Small intestine (tissue), 7 donors: Measurements from ENCODE around the gene GNAI3. TPM values are rescaled to one million over a fixed set of nuclear protein-coding genes. Genes with fewer than 3 reads are reported as not detected.

Source experiments
- DNase-seq, 2 donors: peaks; one replicate each; pipeline versions ENCODE4 v3.0.0 to v3.0.0-alpha.2; 2013
- FAIRE-seq: peaks from 2 replicates; lab custom pipeline; 2012; peaks lifted over from hg19 to GRCh38; lab: Jason Lieb, UNC
- H3K27ac ChIP-seq, 3 donors: one replicate each; pipeline ENCODE4 v1.5.1; 2013; ENCODE audit warnings: low read length in 2 of 3, mild to moderate bottlenecking in 2 of 3, control low read depth in 1 of 3, inconsistent platforms in 1 of 3, low read depth in 1 of 3, moderate library complexity in 1 of 3
- H3K27me3 ChIP-seq, 3 donors: one replicate each; pipeline ENCODE4 v1.6.1; 2013; ENCODE audit warnings: low read length in 3 of 3, inconsistent platforms in 1 of 3; ENCODE audit not compliant: control insufficient read depth in 3 of 3, insufficient read depth in 3 of 3
- H3K36me3 ChIP-seq, 3 donors: one replicate each; pipeline ENCODE4 v1.6.1; 2013; ENCODE audit warnings: low read length in 3 of 3, inconsistent platforms in 1 of 3, low read depth in 1 of 3, mild to moderate bottlenecking in 1 of 3, moderate library complexity in 1 of 3; ENCODE audit not compliant: control insufficient read depth in 3 of 3, insufficient read depth in 2 of 3
- H3K4me1 ChIP-seq, 3 donors: one replicate each; pipeline ENCODE4 v1.6.1; 2013; ENCODE audit warnings: low read length in 2 of 3, inconsistent platforms in 1 of 3, low read depth in 1 of 3, mild to moderate bottlenecking in 1 of 3, moderate library complexity in 1 of 3; ENCODE audit not compliant: control insufficient read depth in 3 of 3, insufficient read depth in 2 of 3
- H3K4me3 ChIP-seq, 3 donors: one replicate each; pipeline ENCODE4 v1.5.1; 2013; ENCODE audit warnings: low read length in 3 of 3, control low read depth in 1 of 3, inconsistent platforms in 1 of 3, low read depth in 1 of 3, mild to moderate bottlenecking in 1 of 3, moderate library complexity in 1 of 3
- H3K9me3 ChIP-seq, 2 donors: one replicate each; pipeline ENCODE4 v1.6.1; 2013; ENCODE audit warnings: low read depth in 1 of 2, low read length in 1 of 2; ENCODE audit not compliant: control insufficient read depth in 2 of 2, insufficient read depth in 1 of 2
- WGBS, 3 donors: extraction: QIAGEN DNeasy Blood & Tissue Kit; methylation state at CpG; one replicate each; pipeline ENCODE4 v1.1.7; 2013; 5-methylcytosine and 5-hydroxymethylcytosine counted together
- polyA plus RNA-seq, 4 donors: library from polyadenylated mRNA; stranded (reverse) in 3 of 4; unstranded in 1 of 4; fragments of 200-250 nt in 3 of 4; fragments of 120-200 nt in 1 of 4; gene quantifications; one replicate each; pipeline versions ENCODE4 v1.2.1 to v1.2.3, GENCODE V29; 2013
- donor health status: healthy with polysubstance abuse.
- donor health status: control.
- donor health status: control.
- donor health status: Bipolar disorder and iron deficiency.
- donor health status: healthy.

The GNAI3 gene
- polyA plus RNA-seq, 4 donors = 3.0 to 7.4 (median 4.1) TPM

DNA sequence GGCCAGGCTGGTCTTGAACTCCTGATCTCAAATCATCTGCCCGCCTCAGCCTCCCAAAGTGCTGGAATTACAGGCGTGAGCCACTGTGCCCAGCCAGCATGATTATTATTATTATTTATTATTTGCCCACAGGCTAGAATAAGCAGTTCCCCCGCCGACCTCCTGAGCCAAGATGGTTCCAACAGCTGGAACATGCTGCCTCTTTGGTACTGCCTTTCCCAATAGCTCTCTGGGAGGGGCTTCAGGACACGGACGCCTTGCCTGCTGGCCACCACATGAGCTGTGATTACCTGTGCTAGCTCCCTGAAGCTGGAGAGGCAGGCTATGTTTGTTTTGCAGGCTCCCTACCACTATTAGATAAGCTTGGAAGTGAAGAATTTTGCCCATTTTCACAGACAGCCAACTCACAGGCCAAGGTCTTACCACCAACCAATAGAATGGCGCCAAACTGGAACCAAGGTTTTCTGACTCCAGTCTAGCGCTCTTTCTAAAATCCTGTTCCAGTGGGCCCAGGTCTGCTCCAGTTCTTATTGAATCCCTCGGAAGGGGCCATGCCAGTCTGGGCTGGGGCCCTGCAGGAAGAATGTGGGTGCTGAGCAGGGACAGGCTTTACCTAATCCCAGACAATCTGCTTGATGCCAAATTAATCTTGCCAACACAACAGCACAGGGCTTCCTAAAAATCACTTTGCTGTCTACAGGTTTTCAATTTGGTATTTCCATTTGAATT, 10.8 kb upstream of the GNAI3 start:
- Histone ChIP-seq H3K27me3 (no peaks in the 10 kb centered on the region), H3K27ac (no peak overlapping the region), H3K4me3 (no peak overlapping the region), H3K4me1 (peaks cover 0 to 2% (median 0%) of the 10 kb centered on the region in 3 donors), H3K9me3 (no peaks in the 10 kb centered on the region), H3K36me3 (no peaks in the 10 kb centered on the region)
- WGBS, 3 donors = 87 to 95% (median 91%) methylated on average over 9 of the region's 9 CpGs
- DNase-seq (no peak), FAIRE-seq (no peak)

DNA sequence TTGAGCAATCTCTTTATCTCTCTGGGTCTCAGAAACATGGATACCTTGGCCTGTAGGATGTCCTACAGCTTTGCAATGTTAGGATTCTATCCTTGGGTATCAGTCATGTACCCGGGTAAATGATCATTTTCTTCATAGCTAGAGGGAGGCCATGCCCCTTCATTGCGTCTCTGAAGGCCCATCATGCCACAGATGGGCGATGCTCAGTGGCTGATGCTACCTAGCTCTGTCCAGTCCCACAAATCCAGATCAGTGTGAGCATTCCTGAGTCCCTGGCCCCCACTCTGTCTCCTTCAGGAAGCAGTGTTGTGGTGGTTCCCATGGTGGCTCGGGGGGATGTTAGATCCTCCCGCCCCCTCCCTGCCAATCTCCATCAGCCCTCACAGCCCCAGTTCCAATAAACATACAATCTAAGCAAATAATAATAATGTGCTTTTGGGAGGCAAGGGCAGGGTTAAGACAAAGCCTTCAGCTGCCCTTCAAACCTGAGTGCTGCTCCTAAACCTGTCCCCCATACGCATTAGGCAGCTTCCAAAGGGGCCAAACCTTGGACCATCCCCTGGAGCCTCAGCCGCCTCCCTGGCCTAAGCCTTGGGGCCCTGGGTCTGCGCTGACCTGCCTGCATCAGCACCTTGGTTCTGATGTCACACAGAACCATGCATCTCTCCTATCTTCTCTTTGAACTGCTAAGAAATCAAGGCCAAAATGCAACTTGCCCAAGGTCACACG, 9.4 kb upstream of the GNAI3 start:
- no peak for FAIRE-seq
- WGBS, 3 donors = 90 to 93% (median 92%) methylated on average over 9 of the region's 9 CpGs
- no peaks in the 10 kb centered on the region for H3K4me1 ChIP-seq
- no peaks in the 10 kb centered on the region for H3K27me3 ChIP-seq
- H3K9me3 ChIP-seq = no peaks in the 10 kb centered on the region
- H3K4me3 ChIP-seq = no peak overlapping the region
- DNase-seq = no peak
- no peak overlapping the region for H3K27ac ChIP-seq
- no peaks in the 10 kb centered on the region for H3K36me3 ChIP-seq

DNA sequence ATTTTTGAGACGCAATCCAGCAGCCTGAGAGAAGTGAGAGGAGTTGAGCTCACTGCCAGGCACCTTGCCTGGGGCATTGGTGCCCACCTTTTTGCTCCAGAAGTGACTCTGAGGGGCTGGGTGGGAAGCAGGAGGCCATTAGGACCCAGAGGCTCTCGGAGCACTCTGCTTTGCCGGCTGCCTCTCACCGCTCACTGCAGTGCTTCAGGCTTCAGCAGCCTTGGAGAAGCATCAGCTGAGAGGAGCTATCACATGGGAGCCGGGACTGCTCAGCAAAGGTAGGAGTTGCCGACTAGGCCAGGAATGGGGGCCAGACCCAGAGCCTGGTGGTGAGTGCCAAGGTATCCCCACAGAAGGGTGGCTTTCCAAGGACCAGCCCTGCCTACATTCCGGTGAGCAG, 8.7 kb upstream of the GNAI3 start, which contains the start of gene GPR61:
GPR61 (plus strand) TSS at position 197 of the 400 bp plus-strand sequence. CDS start 3,151 bp downstream, outside the sequence.
- Histone ChIP-seq H3K27ac (no peak within 1 kb of the TSS), H3K36me3 (no peaks in the 10 kb centered on the region), H3K9me3 (no peaks in the 10 kb centered on the region), H3K27me3 (no peaks in the 10 kb centered on the region), H3K4me1 (no peaks in the 10 kb centered on the region), H3K4me3 (no peak within 1 kb of the TSS)
- no peak for DNase-seq
- FAIRE-seq = no peak
- WGBS, 3 donors = 59 to 70% (median 64%) methylated on average over 7 of the region's 7 CpGs

DNA sequence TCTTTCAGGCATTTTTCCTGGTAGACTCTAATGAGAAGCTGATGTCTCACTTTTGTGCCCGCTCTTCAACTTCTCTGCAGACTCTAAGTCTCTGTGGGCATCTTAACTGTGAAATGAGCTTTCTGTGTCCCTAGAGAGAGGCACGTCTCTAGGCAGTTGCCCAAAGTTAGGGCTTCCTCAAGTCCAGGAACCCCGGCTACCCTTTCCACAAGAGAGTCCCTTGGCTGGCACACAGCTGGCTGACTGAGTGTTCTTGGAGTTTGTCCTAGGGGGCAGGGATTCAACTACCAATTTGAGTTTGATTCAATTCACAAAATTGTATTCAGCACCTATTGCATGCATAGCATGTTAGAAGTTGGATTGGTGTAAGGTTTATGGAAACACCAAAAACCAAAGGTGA, 7.3 kb upstream of the GNAI3 start:
- Histone ChIP-seq H3K9me3 (no peaks in the 10 kb centered on the region), H3K27me3 (no peaks in the 10 kb centered on the region), H3K27ac (no peak overlapping the region), H3K36me3 (no peaks in the 10 kb centered on the region), H3K4me1 (no peaks in the 10 kb centered on the region), H3K4me3 (no peak overlapping the region)
- FAIRE-seq (no peak), DNase-seq (no peak)
- 79 to 80% (median 79%) methylated on average over 3 of the region's 3 CpGs for whole genome bisulfite sequencing, 3 donors

DNA sequence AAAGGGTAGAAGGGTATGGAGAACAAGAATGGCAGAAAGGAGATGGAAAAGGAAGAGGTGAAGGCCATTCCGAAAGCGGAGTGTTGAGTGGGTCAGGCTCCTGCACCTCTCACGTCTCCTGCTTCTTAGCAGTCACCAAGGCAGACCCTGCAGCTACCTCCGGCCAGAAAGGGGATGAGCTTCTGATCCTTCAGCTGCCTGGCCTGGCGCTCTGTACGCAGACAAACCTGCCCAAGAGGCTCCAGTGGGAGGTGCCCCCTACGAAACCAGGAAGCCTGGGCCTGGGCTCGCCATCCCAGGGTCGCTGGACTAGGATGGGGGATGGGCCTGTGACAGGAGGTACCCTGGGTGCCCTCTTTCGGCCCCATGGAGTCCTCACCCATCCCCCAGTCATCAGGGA, 5.8 kb upstream of the GNAI3 start:
- Histone ChIP-seq H3K4me1 (peaks cover 0 to 11% (median 0%) of the 10 kb centered on the region in 3 donors), H3K36me3 (no peaks in the 10 kb centered on the region), H3K27ac (no peak overlapping the region), H3K4me3 (no peak overlapping the region), H3K27me3 (no peaks in the 10 kb centered on the region), H3K9me3 (no peaks in the 10 kb centered on the region)
- DNase-seq (no peak), FAIRE-seq (no peak)
- 86 to 94% (median 87%) methylated on average over 9 to 10 of the region's 10 CpGs for WGBS, 3 donors

DNA sequence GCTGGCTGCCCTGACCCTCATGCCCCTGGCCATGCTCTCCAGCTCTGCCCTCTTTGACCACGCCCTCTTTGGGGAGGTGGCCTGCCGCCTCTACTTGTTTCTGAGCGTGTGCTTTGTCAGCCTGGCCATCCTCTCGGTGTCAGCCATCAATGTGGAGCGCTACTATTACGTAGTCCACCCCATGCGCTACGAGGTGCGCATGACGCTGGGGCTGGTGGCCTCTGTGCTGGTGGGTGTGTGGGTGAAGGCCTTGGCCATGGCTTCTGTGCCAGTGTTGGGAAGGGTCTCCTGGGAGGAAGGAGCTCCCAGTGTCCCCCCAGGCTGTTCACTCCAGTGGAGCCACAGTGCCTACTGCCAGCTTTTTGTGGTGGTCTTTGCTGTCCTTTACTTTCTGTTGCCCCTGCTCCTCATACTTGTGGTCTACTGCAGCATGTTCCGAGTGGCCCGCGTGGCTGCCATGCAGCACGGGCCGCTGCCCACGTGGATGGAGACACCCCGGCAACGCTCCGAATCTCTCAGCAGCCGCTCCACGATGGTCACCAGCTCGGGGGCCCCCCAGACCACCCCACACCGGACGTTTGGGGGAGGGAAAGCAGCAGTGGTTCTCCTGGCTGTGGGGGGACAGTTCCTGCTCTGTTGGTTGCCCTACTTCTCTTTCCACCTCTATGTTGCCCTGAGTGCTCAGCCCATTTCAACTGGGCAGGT, 5.0 kb upstream of the GNAI3 start:
- 85 to 91% (median 89%) methylated on average over 24 of the region's 24 CpGs for WGBS, 3 donors
- no peaks in the 10 kb centered on the region for H3K9me3 ChIP-seq
- DNase-seq (no peak), FAIRE-seq (no peak)
- peaks cover 0 to 11% (median 0%) of the 10 kb centered on the region in 3 donors for H3K4me1 ChIP-seq
- no peaks in the 10 kb centered on the region for H3K36me3 ChIP-seq
- no peak overlapping the region for H3K4me3 ChIP-seq
- no peak overlapping the region for H3K27ac ChIP-seq
- no peaks in the 10 kb centered on the region for H3K27me3 ChIP-seq

DNA sequence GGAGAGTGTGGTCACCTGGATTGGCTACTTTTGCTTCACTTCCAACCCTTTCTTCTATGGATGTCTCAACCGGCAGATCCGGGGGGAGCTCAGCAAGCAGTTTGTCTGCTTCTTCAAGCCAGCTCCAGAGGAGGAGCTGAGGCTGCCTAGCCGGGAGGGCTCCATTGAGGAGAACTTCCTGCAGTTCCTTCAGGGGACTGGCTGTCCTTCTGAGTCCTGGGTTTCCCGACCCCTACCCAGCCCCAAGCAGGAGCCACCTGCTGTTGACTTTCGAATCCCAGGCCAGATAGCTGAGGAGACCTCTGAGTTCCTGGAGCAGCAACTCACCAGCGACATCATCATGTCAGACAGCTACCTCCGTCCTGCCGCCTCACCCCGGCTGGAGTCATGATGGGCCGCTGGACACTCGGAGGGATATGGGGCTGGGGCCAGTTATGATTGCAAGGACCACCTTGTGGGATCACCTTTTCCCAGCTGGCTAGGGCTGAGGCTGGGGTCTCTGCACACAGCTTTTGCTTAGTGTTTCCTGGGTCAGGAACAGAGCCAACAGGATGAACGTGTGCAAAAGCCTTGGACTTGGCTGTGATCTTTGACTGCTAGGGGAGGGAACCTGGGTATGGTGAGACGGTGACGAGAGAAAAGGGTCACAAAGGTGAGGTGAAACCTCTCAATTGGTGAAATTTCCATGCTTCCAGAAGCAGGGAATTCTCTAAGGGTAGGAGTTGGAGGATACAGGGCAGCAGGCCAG, 4.3 kb upstream of the GNAI3 start:
- Histone ChIP-seq H3K36me3 (no peaks in the 10 kb centered on the region), H3K9me3 (no peaks in the 10 kb centered on the region), H3K4me1 (peaks cover 0 to 11% (median 0%) of the 10 kb centered on the region in 3 donors), H3K27ac (no peak overlapping the region), H3K4me3 (no peak overlapping the region), H3K27me3 (no peaks in the 10 kb centered on the region)
- no peak for DNase-seq
- WGBS, 3 donors = 63 to 74% (median 68%) methylated on average over 14 of the region's 14 CpGs
- no peak for FAIRE-seq
